Uterus (tissue), 4 donors: ENCODE results near the gene ADAD2. TPM values are rescaled to one million over a fixed set of nuclear protein-coding genes. Genes with fewer than 3 reads are reported as not detected.

Experiments used
- DNase-seq, 2 donors: peaks; one replicate each; pipeline ENCODE4 v3.0.0-alpha.2; 2019 to 2020
- H3K27ac ChIP-seq, 2 donors: fragments of 200-600 bp; sonication (generic); 1 replicate in 1 of 2; 2 replicates in 1 of 2; pipeline ENCODE4 v1.5.1; 2016 to 2018
- H3K27me3 ChIP-seq, 2 donors: fragments of 200-600 bp; sonication (generic); one replicate each; pipeline ENCODE4 v1.5.1; 2018 to 2019; ENCODE audit warnings: control low read depth in 1 of 2
- H3K36me3 ChIP-seq, 2 donors: fragments of 200-600 bp; sonication (generic); one replicate each; pipeline ENCODE4 v1.5.1; 2019; ENCODE audit warnings: control low read depth in 1 of 2
- H3K4me1 ChIP-seq, 2 donors: fragments of 200-600 bp; sonication (generic); one replicate each; pipeline ENCODE4 v1.5.1; 2018 to 2019; ENCODE audit warnings: control low read depth in 1 of 2
- H3K4me3 ChIP-seq, 2 donors: fragments of 200-600 bp; sonication (generic); 1 replicate in 1 of 2; 2 replicates in 1 of 2; pipeline ENCODE4 v1.5.1; 2018 to 2019; ENCODE audit warnings: mild to moderate bottlenecking in 1 of 2
- H3K9me3 ChIP-seq, 2 donors: fragments of 200-600 bp; sonication (generic); one replicate each; pipeline ENCODE4 v1.5.1; 2019; ENCODE audit warnings: control low read depth in 1 of 2
- POLR2A ChIP-seq, 2 donors: fragments of 450-650 bp; IDR thresholded peaks; one replicate each; pipeline ENCODE4 v1.6.1; 2016; ENCODE audit warnings: antibody characterized with exemption in 2 of 2, mild to moderate bottlenecking in 1 of 2, moderate library complexity in 1 of 2
- intact Hi-C: fragments of 100-400 bp; cut with DNase I; formaldehyde crosslinking; loops from one replicate; pipeline ENCODE4 v1.15.1; 2023; ENCODE audit warnings: low total_unique reads
- total RNA-seq, 4 donors: library from RNA; depleted of rRNA in 3 of 4; stranded (reverse); fragments of >200 nt in 3 of 4; gene quantifications; one replicate each; pipeline versions ENCODE4 v1.1.0 to v1.2.4, GENCODE V29; 2014 to 2023
- TF ChIP-seq, protein P1 (sequence below), 4 experiments: fragments of 200-600 bp in 2 of 4; fragments of 450-650 bp in 2 of 4; sonication (generic) in 2 of 4; IDR thresholded peaks; one replicate each; pipeline ENCODE4 v1.5.1; 2016 to 2019; ENCODE audit warnings: antibody characterized with exemption in 4 of 4, mild to moderate bottlenecking in 2 of 4, moderate library complexity in 1 of 4
- donor health status: DM: yes; HTN: yes; CAD: no.

The ADAD2 gene
- total RNA-seq, 4 donors from 2014 or later: 0.21 to 1.0 (median 0.88) TPM; not detected in 1

- Histone ChIP-seq H3K4me1 (peaks cover 0 to 7% of the 10 kb centered on the region in 2 donors), H3K27me3 (no peaks in the 10 kb centered on the region), H3K27ac (peak overlapping the region in 1 of 2 donors; percentile 58), H3K4me3 (no peak overlapping the region), H3K36me3 (no peaks in the 10 kb centered on the region), H3K9me3 (no peaks in the 10 kb centered on the region)
- no peak for DNase-seq
- intact Hi-C loops: no loop called here
- TF ChIP-seq POLR2A (IDR thresholded peaks at IDR 0.05): no peak
- TF ChIP-seq, protein P1, sequence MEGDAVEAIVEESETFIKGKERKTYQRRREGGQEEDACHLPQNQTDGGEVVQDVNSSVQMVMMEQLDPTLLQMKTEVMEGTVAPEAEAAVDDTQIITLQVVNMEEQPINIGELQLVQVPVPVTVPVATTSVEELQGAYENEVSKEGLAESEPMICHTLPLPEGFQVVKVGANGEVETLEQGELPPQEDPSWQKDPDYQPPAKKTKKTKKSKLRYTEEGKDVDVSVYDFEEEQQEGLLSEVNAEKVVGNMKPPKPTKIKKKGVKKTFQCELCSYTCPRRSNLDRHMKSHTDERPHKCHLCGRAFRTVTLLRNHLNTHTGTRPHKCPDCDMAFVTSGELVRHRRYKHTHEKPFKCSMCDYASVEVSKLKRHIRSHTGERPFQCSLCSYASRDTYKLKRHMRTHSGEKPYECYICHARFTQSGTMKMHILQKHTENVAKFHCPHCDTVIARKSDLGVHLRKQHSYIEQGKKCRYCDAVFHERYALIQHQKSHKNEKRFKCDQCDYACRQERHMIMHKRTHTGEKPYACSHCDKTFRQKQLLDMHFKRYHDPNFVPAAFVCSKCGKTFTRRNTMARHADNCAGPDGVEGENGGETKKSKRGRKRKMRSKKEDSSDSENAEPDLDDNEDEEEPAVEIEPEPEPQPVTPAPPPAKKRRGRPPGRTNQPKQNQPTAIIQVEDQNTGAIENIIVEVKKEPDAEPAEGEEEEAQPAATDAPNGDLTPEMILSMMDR (IDR thresholded peaks at IDR 0.05): no peak
Measured at GRCh38 chr16:84182104-84182503, 8.9 kb upstream of the ADAD2 start.

GRCh38 chr16:84182680-84183571 lies 8.0 kb upstream of the ADAD2 start:
- Histone ChIP-seq H3K9me3 (no peaks in the 10 kb centered on the region), H3K27me3 (no peaks in the 10 kb centered on the region), H3K27ac (peak overlapping the region in 1 of 2 donors; percentile 58), H3K36me3 (no peaks in the 10 kb centered on the region), H3K4me3 (no peak overlapping the region), H3K4me1 (no peaks in the 10 kb centered on the region)
- no peak for DNase-seq
- TF ChIP-seq, protein P1 (IDR thresholded peaks at IDR 0.05): no peak
- no peak for TF ChIP-seq POLR2A (IDR thresholded peaks at IDR 0.05)
- intact Hi-C loops: no loop called here

GRCh38 chr16:84183572-84183875 lies 7.4 kb upstream of the ADAD2 start:
- Histone ChIP-seq H3K9me3 (no peaks in the 10 kb centered on the region), H3K27ac (peak overlapping the region in 1 of 2 donors; percentile 58), H3K4me1 (no peaks in the 10 kb centered on the region), H3K27me3 (no peaks in the 10 kb centered on the region), H3K36me3 (no peaks in the 10 kb centered on the region), H3K4me3 (no peak overlapping the region)
- intact Hi-C loops: no loop called here
- TF ChIP-seq, protein P1 (IDR thresholded peaks at IDR 0.05): no peak
- no peak for TF ChIP-seq POLR2A (IDR thresholded peaks at IDR 0.05)
- DNase-seq: no peak

GRCh38 chr16:84183911-84184591 lies 6.9 kb upstream of the ADAD2 start:
- peak overlapping the region; percentile 11 to 58 for H3K27ac ChIP-seq
- no peak for DNase-seq
- intact Hi-C loops: no loop called here

More at GRCh38 chr16:84183911-84184591, 6.9 kb upstream of the ADAD2 start:
- TF ChIP-seq, protein P1 (IDR thresholded peaks at IDR 0.05): no peak
- no peak for TF ChIP-seq POLR2A (IDR thresholded peaks at IDR 0.05)
- H3K4me1 ChIP-seq: no peaks in the 10 kb centered on the region
- no peak overlapping the region for H3K4me3 ChIP-seq
- no peaks in the 10 kb centered on the region for H3K9me3 ChIP-seq
- no peaks in the 10 kb centered on the region for H3K36me3 ChIP-seq
- no peaks in the 10 kb centered on the region for H3K27me3 ChIP-seq
